HCT116 (cell line): Measurements from ENCODE around the gene SNPH.

ENCODE experiments used
- CTCF ChIP-seq, 3 experiments: fragments of 200-600 bp in 1 of 3; sonication (generic) in 1 of 3; IDR thresholded peaks in 2 of 3; conservative IDR thresholded peaks in 1 of 3; 2 replicates each; pipeline ENCODE4 v1.5.1; 2012 to 2017; ENCODE audit warnings: low read depth in 2 of 3, low read length in 2 of 3, antibody characterized with exemption in 1 of 3, borderline replicate concordance in 1 of 3, control low read depth in 1 of 3, mild to moderate bottlenecking in 1 of 3, mixed read lengths in 1 of 3, mixed run types in 1 of 3, moderate library complexity in 1 of 3; ENCODE audit not compliant: insufficient read depth in 1 of 3
- EZH2 ChIP-seq: fragments of 200-600 bp; sonication (generic); IDR thresholded peaks from 2 replicates; pipeline ENCODE4 v1.6.1; 2017; ENCODE audit warnings: antibody characterized with exemption, mixed run types
- FOSL1 ChIP-seq: IDR thresholded peaks from 2 replicates; pipeline ENCODE4 v1.6.1; 2012; ENCODE audit warnings: low read depth
- JUND ChIP-seq: IDR thresholded peaks from 2 replicates; pipeline ENCODE4 v1.6.1; 2012
- POLR2A ChIP-seq: IDR thresholded peaks from 2 replicates; pipeline ENCODE4 v1.7.0; 2011; ENCODE audit warnings: borderline replicate concordance; ENCODE audit not compliant: insufficient read depth, insufficient read length; ENCODE audit errors: extremely low read depth
- POLR2AphosphoS5 ChIP-seq: IDR thresholded peaks from 2 replicates; pipeline ENCODE4 v1.6.1; 2011; ENCODE audit warnings: mild to moderate bottlenecking, low read depth, low read length, moderate library complexity
- RAD21 ChIP-seq: IDR thresholded peaks from 2 replicates; pipeline ENCODE4 v1.6.1; 2012; ENCODE audit warnings: low read depth, mild to moderate bottlenecking
- TCF7L2 ChIP-seq: IDR thresholded peaks from 2 replicates; pipeline ENCODE4 v1.7.0; 2011; ENCODE audit warnings: borderline replicate concordance, inconsistent platforms; ENCODE audit not compliant: insufficient read depth, insufficient read length; ENCODE audit errors: extremely low read depth
- TF ChIP-seq, protein P1 (sequence below): IDR thresholded peaks from 2 replicates; pipeline ENCODE4 v1.6.1; 2012; ENCODE audit warnings: low read depth

- TF ChIP-seq POLR2AphosphoS5 (no peak), JUND (no peak), POLR2A (no peak), CTCF (IDR thresholded peaks at IDR 0.05 in 2 of 3, conservative IDR thresholded peaks at IDR 0.05 in 1 of 3; ENCODE audit: borderline replicate concordance in 1 of 3, insufficient read depth in 1 of 3, low read depth in 2 of 3, low read length in 2 of 3) (no peak), EZH2 (no peak), RAD21 (no peak), FOSL1 (no peak), TCF7L2 (no peak)
- TF ChIP-seq, protein P1, sequence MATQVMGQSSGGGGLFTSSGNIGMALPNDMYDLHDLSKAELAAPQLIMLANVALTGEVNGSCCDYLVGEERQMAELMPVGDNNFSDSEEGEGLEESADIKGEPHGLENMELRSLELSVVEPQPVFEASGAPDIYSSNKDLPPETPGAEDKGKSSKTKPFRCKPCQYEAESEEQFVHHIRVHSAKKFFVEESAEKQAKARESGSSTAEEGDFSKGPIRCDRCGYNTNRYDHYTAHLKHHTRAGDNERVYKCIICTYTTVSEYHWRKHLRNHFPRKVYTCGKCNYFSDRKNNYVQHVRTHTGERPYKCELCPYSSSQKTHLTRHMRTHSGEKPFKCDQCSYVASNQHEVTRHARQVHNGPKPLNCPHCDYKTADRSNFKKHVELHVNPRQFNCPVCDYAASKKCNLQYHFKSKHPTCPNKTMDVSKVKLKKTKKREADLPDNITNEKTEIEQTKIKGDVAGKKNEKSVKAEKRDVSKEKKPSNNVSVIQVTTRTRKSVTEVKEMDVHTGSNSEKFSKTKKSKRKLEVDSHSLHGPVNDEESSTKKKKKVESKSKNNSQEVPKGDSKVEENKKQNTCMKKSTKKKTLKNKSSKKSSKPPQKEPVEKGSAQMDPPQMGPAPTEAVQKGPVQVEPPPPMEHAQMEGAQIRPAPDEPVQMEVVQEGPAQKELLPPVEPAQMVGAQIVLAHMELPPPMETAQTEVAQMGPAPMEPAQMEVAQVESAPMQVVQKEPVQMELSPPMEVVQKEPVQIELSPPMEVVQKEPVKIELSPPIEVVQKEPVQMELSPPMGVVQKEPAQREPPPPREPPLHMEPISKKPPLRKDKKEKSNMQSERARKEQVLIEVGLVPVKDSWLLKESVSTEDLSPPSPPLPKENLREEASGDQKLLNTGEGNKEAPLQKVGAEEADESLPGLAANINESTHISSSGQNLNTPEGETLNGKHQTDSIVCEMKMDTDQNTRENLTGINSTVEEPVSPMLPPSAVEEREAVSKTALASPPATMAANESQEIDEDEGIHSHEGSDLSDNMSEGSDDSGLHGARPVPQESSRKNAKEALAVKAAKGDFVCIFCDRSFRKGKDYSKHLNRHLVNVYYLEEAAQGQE: no peak
Observed at GRCh38 chr20:1292620-1293019, 26.5 kb downstream of the SNPH start.
